G401.6 (cell line): ENCODE data around the gene ITPK1.

ENCODE experiments used
- FAIRE-seq: peaks from 2 replicates; lab custom pipeline; 2012; peaks lifted over from hg19 to GRCh38; lab: Jason Lieb, UNC

ITPK1 gene

DNA sequence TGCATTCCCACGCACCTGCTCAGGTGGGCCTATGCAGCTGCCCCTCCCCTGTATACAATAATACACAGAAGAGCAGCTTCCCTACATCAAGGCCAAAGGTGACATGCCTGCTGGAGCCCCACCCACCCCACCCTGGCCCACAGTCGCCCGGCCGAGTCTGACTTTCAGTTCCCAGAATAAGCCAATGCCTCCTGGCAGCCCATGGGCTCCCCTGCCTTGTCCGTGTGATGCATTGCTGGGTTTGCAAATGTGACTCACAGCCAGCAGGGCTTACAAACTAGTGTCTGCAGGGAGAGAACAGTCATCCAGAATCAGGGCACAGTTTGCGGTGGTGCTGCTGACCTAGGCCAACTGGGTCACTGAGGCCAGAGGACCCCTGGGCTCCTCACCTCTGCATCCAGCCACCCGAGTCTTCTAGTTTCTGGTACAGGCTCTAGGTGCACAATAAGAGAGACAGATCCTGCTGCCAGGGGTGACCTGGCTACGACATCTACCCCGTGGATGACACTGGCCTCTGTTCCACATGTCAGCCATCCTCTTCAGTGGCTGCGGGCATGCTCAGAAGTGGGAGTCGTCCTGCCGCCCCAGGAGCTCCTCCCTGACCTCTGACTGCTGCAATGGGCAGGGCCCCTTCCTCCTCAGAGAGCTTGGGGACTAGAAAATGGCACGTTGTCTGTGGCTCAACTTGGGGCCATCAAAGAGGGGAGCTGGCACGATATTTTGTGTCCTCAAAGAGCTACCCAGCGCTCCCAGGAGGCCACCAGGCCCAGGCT lies 108.3 kb downstream of the ITPK1 start:
- FAIRE-seq = no peak

DNA sequence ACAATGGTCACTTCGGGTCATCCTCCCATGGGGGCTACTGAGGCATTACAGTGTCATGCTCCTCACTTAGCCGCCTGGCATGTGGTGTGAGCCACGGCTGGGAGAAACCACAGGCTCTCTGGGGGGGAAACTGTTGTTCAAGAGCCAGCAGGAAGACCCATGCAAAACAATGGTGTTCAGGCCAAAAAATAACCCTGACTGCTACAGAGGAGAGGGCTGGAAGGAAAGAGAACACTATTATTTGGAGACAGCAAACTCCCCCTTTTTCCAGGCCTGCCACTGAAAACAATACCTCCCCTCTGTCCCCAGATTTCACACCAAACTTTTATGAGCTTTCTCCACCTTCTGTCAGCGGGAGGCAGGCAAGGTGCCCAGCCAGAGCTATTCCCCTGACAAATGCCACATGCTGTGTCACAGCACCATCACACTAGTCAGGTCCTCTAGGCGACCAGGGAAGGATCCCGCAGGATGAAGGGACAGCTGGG lies 109.1 kb downstream of the ITPK1 start:
- FAIRE-seq = no peak

DNA sequence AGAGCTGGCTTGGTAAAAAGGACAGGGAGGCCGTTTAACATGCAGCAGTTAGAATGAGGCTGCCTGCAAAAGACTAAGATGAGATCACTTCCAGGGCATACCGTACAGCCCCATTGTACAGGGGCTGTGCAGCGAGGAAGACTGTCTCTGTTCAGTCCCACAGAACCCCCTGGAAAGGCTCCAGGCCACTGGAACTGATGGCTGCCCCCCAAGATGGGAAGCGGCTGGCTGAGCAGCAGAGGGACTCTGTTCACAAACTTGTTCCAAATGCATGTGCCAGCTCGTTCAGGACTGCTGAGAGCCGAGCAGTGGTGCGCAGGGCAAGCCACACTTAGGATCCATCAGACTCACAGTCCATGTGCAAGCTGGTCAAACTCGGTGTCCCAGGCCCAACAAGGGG lies 109.9 kb downstream of the ITPK1 start:
- FAIRE-seq = no peak

DNA sequence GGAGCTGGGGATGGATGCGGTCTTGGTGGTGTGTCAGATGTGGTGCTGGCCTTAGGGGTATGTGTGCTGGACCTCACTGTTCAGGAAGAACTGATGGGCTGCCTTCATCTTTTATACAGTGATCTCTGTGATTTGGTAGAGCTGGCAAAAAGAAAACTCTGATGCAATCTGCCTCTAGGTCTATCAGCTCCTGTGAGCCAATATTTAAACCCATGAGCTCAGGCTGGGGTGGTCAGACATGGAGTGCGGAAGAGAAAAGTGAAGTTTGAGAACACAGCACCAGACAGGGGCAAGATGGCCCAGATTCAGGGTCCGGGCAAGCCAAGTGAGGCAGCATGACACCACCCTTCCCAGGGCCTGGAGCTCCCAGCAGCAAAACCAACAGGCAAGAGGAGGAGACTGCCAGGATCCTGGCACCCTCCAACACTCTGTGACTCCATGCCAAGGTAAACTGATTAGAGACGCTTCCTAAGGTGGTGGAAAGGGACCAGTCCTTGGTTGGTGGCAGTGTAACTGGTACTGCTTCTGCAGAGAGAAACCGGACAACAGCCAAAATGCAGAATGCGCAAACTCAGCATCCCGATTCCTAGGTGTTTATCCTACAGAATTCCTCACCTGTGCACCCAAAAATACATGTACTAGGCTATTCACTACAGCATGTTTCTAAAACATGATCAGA lies 110.5 kb downstream of the ITPK1 start:
- FAIRE-seq = no peak

DNA sequence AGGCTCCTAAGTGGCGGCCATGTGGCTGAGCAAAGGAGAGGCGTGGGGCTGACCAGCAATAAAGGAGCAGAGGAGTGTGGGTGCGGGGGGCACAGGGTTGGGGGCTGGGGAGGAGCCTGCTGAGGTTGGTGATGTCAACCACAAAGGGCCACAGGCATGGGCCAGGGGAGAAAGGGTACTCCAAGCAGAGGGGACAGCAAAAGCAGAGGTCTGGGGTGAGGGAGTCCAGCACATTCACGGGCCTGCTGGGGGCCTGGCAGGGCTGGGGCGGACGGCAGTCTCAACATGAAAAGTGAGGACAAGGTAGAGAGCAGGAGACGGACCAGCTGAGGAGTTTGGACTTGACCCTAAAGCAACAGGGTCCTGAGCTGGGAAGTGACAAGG lies 111.0 kb downstream of the ITPK1 start:
- FAIRE-seq = no peak

DNA sequence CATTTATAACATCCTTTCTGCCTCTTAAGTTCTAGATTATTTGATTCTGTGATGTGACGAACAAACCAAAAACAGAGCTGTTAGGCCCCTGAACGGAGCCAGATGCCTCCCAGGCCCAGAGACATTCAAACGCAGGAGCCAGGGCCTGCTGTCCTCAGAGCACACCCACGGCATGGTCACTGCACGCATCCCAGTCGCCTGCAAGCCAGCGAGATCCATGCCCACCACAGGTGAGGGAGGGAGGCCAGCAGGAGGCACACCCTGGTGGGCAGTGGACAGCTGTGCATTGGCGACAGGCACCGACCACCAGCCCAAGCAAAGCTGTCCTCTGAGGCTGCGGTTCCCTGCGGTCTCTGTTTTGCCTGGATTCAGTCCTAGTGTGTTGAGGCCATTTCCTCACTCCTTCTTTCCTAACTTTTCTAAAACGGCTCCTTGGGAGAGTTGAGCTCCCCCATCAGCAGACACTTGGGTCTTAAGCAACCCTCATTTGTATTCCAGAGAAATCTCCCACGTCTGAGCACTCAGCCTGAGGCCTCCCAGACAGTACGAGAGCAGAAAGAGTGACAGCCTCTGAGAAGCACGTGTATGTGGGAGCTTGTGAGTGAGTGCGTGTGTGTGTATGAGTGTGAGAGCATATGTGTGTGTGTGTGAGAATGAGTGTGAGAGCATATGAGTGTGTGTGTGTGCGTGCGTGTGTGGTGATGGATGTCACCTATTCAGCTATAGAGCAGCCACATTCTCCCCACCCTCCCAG lies 111.6 kb downstream of the ITPK1 start:
- FAIRE-seq = no peak

DNA sequence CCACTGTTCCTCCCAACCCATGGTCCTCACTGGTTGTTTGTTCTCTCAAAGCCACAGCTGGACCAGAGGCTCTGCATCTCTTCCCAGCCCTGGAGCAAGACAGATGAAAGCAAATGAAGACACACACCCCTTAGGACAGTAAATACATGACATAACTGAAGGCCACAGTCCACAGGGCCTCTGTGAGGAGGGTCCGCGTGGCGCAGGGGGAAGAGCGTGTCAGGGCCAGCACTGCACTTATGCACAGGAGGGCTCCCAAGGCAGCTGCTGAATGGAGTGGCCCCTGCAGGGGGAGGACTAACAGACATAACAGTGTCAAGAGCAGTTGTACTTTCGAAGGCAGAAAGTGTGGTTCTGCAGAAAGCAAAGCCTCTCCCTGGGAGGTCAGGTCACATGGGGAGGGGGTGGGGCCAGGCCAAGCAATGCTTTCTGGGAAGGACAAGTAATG lies 112.8 kb downstream of the ITPK1 start:
- FAIRE-seq = no peak

DNA sequence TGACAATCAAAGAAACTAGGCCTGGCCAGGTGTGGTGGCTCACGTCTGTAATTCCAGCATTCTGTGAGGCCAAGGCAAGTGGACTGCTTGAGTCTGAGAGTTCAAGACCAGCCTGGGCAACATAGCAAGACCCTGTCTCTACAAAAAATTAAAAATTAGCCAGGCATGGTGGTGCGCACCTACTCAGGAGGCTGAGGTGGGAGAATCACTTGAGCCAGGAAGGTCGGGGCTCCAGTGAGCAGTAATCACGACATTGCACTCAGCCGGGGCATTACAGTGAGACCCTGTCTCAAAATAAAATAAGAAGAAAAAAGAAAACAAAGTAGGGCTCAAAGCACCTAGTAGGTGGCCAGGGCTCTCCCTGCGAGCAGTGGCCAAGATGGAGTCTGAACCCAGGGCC lies 113.7 kb downstream of the ITPK1 start:
- no peak for FAIRE-seq

DNA sequence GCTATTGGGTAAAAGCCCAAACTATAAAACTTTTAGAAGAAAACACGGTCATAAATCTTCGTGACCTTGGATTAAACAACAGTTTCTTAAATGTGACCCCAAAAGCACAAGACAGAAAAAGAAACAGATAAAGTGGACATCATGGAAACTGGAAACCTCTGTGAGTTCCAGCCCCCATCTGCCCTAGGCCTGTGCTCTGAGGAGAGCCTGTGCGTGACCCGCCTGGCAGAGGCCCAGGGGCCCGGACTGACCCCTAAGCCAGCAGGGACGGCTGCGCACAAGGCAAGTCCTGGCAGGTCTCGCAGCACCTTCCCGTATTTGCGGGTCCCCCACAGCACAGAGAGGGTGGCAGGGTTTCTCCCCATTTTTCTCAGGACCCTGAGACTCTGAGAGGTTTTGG lies 116.8 kb downstream of the ITPK1 start:
- no peak for FAIRE-seq

DNA sequence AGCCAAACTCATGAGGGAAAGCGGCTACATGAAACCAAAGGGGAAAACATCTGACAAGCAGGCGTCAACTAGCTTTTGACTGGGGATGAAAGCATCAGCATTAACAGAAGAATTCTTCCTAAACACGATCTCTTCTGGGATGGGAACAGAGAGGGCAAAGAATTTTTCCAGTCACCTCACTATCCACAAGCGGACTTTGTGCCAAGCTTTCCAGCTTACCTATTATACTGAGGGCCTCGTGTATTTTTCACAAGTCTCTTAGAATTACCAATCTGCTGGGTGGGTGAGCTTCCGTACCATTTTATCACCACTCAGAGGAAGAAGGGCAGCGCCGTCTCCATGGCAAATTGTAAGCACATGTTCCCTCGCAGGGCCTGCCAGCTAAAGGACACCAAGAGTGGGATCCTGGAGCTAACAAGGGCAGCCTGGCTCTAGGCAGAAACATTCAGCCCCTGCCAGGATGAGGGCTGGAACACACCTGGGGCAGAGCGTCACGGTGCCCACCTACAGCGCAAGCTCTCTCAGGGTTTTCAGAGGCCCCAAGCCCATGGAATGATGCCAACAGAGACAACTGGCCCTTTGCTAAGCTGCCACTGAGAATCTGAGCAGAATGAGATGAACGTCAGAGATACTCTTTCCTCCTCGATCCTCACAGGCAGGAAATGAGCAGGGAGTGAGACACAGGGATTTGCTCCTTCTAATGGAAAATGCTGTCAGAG lies 118.2 kb downstream of the ITPK1 start:
- FAIRE-seq = no peak

DNA sequence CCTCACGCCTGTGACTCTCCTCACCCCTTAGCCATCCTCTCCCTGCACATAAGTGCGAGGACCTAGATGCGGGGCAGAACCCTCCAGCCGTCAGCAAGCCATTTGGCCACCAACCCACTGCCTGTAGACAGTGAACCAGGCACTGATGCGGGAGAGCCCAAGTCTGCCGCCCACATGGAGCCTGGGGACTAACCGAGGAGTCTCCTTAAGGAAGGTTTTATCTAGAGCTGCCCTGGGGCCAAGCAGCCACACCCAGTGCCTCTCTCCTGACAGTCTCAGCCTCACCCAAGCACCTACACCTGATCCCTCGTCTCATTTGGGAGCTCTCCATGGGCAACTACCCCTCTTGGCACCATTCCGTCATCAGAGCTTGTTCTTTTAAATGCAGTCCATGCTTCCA lies 120.1 kb downstream of the ITPK1 start:
- no peak for FAIRE-seq

DNA sequence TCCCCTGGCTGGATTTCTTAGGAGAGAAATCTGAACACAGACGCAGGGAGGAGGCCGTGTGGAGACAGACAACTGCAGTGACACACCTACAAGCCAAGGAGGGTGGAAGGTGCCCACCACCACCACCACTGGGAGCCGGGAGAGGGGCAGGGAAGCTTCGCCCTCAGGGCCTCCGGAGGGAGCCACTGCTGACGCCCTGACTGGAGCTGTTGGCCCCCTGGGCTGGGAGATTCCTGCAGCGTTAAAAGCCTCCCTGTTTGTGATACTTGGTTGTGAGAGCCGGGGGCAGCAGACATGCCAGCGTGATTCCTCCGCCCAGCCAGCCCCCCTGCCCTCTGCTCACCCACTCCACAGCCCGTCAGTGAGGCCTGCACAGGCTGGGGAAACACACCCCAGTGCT lies 120.8 kb downstream of the ITPK1 start:
- FAIRE-seq = no peak

DNA sequence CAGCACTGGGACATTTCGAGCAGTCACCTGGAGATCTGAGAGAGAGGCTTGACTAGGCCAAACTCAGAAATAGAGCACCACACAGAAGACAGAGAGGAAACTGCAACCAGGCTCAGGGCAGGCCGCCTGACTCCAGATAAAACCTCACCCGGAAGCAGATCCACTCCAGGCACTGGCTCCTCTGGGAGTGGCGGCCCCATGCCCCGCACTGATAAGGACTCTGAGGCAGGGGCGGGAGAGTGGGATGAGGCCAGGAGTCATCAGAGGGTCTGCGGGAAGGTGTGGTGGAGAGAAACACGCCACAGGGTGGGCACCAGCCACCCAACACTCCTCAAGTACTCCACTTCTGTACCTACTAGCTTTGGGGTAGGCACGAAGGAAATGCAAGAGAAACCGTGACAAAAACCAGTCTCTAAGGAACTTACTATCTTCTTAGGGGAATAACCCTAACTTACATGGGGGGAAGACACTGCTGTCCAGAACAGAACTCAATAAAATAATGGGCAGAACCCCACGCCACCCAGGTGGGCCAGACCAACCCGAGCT lies 121.5 kb downstream of the ITPK1 start:
- FAIRE-seq = no peak

DNA sequence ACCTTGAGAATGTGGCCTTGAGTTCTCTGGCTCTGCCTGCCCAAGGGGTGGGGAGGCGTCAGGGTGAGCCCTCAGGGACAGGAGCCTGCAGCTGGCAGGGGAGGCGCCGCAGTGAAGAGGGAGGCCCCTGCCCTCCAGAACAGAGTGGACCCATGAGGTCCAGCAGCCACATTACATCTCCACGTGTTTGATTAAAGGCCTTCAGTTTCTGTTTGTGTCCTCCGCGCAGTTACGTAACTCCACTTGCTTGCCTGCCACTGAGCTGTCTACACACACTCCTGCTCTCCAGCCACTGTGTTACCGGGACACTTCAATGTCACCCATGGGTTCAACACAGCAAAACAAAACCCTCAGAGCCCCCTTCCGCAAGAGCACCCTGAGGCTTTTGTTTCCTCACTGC lies 122.4 kb downstream of the ITPK1 start:
- FAIRE-seq = no peak

DNA sequence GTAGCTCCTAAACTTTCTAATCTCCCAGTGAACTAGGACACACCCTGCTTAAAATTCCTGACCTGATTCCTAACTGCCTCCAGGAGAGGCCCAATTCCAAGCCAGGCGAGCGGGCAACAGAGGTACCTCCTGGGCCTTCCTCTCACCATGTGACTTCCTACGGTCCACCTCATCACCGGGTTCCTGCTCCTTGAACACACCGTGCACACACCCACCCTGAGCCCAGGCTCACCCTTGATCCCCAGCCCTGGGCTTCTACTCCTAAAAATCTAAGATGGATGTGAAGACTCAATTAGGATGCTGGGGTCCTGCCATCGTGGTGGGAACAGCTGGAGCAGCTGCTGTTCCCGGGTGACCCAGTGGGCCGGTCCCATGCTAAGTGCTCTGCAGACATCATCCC lies 124.2 kb downstream of the ITPK1 start:
- no peak for FAIRE-seq

DNA sequence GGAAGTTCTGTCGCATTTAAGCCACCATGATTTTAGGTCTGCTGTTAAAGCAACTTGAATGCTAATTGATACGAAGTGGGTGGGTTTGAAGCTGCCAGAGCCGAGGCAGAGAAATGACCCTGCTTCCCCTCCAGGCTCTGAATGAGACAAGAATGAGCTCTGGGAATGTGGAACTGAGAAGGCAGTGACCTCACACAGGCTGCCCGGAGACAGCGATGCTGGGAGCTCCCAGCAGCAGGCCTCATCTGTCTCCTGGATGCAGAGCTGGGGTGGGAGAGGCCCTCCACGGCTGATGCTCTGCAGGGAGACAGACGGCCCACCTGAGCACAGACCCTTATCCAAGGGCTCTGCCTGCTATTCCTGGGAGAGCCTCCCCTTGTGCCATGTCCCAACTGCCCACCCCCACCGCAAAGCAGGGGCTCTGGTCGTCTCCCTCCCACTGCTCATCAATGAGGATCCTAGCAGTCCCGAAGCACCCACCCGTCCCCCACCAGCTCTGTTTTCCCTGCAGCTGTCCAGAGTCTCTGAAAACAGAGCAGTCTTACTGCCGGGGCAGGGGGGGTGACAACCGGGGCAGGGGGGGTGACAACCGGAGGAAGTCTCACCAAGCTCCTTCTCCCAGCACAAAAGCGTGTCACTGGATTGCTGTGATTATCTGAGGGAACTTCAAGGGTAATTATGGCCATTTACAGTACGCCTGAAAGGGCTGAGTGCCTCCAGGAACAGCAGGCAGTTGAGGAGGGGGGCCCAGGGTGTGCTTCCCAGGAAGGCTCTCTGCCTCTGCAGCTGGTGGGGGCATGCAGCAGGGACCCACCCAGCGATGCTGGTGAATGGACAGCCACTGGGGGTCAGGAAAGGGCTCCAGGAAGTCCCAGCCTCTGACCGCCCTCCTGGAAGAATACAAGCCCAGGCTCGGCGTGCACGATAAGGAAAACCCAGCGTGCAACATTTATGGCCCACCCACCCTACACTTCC lies 125.0 kb downstream of the ITPK1 start:
- no peak for FAIRE-seq

DNA sequence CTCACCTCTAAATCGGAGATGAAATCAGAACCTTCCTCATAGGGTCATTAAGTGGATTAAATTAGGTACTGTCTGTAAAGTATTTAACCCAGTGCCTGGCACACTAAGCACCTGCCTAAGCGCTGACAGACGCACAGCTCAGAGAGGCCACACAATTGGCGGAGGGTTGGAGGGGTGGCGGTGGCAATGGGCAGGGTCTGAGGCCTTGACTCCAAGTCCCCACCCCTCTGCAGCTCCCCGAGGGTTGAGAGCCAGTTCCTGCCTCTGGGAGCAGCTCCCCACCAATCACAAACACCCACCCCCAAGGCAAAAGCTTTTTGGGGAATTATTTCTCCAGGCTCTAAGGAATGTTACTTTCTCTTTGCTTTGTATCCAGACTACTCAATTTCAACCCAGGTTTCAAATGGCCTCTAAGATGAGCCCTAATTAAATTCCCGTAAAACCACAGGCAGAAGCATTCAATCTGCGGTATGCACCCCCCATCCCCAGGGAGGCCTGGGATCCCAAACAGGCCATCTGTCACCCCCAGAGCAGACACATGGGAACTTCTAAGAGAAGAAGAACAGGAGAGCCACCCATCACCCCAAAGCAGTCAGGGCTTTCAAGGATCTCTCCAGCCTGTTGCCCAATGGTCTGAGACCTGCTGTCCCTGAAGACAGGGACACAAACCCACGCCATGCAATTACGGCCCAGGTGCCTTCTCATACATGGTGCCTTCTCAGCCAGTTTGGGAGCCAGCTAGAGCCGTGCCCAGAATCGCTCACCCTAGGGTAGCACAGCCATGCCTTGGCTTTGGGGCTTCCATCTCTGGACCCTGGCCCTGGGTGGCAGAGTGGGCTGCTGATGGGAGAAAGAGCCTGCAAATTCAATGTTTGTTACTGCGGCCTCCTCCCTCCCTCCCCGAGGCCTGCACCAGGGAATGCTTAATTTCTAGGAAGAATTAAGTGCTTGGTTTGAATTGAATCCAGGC lies 126.7 kb downstream of the ITPK1 start:
- no peak for FAIRE-seq

DNA sequence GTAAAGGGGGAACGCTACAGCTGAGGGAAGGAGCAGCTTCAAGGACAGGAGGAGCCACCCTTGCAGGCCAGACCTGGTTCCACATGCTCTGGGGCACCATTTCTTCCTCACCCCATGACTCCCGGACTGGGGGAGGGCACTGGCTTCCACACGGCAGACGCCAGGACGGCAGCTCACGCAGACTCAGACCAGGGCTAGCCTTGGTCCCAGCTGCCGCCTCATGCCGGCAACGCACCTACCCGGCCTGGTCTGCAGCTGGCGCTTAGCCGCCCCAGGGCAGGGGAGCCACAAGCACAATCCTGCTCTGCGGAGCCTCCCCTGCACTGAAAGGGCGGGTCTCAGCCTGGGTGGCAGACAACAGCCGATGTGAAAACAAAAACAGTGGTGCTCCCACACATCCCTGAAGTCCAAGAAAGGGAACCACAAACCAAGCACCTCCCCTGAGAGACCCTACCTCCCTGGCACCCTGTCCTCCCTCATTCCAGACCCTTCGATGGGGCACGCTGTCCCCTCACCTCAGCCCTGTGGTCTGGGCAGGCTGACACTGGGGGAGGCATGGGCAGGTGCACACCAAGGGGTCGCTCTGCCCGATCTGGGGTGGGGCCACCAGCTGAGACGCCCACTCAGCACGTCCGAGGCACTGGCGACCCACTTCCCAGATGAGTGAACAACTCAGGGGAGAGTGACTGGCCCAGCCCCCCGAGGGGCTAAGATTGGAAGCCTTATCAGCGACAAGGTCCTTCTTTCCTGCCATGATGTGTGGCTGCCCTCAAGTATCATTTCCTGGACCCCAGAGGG lies 127.8 kb downstream of the ITPK1 start:
- no peak for FAIRE-seq

DNA sequence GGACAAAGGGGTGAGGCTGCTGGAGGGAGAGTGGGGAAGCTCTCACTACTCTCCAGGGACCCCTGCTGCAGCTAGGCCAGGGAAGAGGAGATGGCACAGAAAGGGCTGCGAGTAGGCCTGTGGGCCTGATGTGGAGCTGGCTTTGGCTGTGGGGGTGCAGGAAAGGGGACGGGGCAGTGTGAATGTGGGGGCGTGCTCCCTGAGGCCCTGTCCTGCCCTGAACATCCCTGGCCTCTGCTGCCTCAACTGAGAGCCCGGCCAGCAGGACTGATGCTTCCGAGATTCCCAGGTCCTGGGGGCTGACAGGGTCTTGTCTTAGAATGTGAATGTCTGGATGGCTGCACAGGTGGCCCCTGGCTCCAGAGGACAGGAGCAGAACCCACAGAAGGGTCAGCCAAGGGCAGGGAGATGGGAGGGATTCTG lies 128.6 kb downstream of the ITPK1 start:
- no peak for FAIRE-seq
